Measurements from ENCODE around the gene RGS3.

RGS3 gene

GRCh38 chr9:113492343-113493202 is 29.0 kb downstream of the RGS3 start:
- DNase-seq: no peak

- DNase-seq: no peak
These were observed 29.6 kb downstream of the RGS3 start for GRCh38 chr9:113493203-113493520.

- no peak for DNase-seq
These were observed 32.0 kb downstream of the RGS3 start for GRCh38 chr9:113495526-113495925.

- no peak for DNase-seq
These were observed 33.5 kb downstream of the RGS3 start for GRCh38 chr9:113497051-113497450.

- DNase-seq: no peak
These were observed 35.8 kb downstream of the RGS3 start for GRCh38 chr9:113499153-113499875.

GRCh38 chr9:113499876-113500497 is 36.5 kb downstream of the RGS3 start:
- no peak for DNase-seq

- DNase-seq: no peak
These were observed 37.7 kb downstream of the RGS3 start for GRCh38 chr9:113501129-113501686.

- DNase-seq: no peak
These were observed 38.3 kb downstream of the RGS3 start for GRCh38 chr9:113501852-113502251.

GRCh38 chr9:113502427-113503034 is 39.0 kb downstream of the RGS3 start:
- no peak for DNase-seq

GRCh38 chr9:113503131-113503541 is 39.6 kb downstream of the RGS3 start:
- no peak for DNase-seq

GRCh38 chr9:113503613-113504211 is 40.2 kb downstream of the RGS3 start:
- no peak for DNase-seq

- no peak for DNase-seq
These were observed 41.4 kb downstream of the RGS3 start for GRCh38 chr9:113504725-113505590.

GRCh38 chr9:113506090-113506589 is 42.6 kb downstream of the RGS3 start:
- no peak for DNase-seq

GRCh38 chr9:113507256-113507655 is 43.7 kb downstream of the RGS3 start:
- no peak for DNase-seq

GRCh38 chr9:113508111-113508749 is 44.7 kb downstream of the RGS3 start:
- no peak for DNase-seq

- no peak for DNase-seq
These were observed 45.9 kb downstream of the RGS3 start for GRCh38 chr9:113509463-113509862.

- no peak for DNase-seq
These were observed 47.6 kb downstream of the RGS3 start for GRCh38 chr9:113511047-113511521.

GRCh38 chr9:113511856-113512761 is 48.6 kb downstream of the RGS3 start:
- DNase-seq: no peak

GRCh38 chr9:113513111-113513510 is 49.6 kb downstream of the RGS3 start:
- no peak for DNase-seq

- DNase-seq: no peak
These were observed 50.0 kb downstream of the RGS3 start for GRCh38 chr9:113513536-113513935.

Data from GOT3 (cell line).